MM.1S (cell line): Measurements from ENCODE around the gene CLEC9A.

ENCODE experiments used
- DNase-seq: peaks from one replicate; pipeline ENCODE4 v3.0.0-alpha.2; 2015
- H2AFZ ChIP-seq: fragments of 300-600 bp; sonication (generic); 2 replicates; pipeline ENCODE4 v1.6.0; 2016; ENCODE audit warnings: antibody characterized with exemption, low read length
- H3F3A ChIP-seq: fragments of 300-600 bp; sonication (generic); 2 replicates; pipeline ENCODE4 v1.6.1; 2016; ENCODE audit warnings: mild to moderate bottlenecking, antibody characterized with exemption, low read length, moderate library complexity, mixed read lengths; ENCODE audit not compliant: insufficient read depth
- H3K27ac ChIP-seq: fragments of 300-600 bp; sonication (generic); 2 replicates; pipeline ENCODE4 v1.5.1; 2016; ENCODE audit warnings: mild to moderate bottlenecking, low read length
- H3K27me3 ChIP-seq: fragments of 300-600 bp; sonication (generic); replicated peaks from 2 replicates; pipeline ENCODE4 v1.6.0; 2016; ENCODE audit warnings: low read length; ENCODE audit not compliant: insufficient read depth
- H3K36me3 ChIP-seq: fragments of 300-600 bp; sonication (generic); replicated peaks from 2 replicates; pipeline ENCODE4 v1.6.1; 2016; ENCODE audit warnings: mild to moderate bottlenecking, low read length, mixed read lengths; ENCODE audit not compliant: insufficient read depth
- H3K4me1 ChIP-seq: fragments of 300-600 bp; sonication (generic); 2 replicates; pipeline ENCODE4 v1.6.1; 2016; ENCODE audit warnings: low read length, mixed read lengths
- H3K4me2 ChIP-seq: fragments of 300-600 bp; sonication (generic); 2 replicates; pipeline ENCODE4 v1.6.0; 2016; ENCODE audit warnings: low read depth, low read length
- H3K4me3 ChIP-seq: fragments of 300-600 bp; sonication (generic); 2 replicates; pipeline ENCODE4 v1.5.1; 2016; ENCODE audit warnings: low read length, mixed read lengths
- H3K79me2 ChIP-seq: fragments of 300-600 bp; sonication (generic); 2 replicates; pipeline ENCODE4 v1.6.1; 2016; ENCODE audit warnings: mixed run types, low read length, mixed read lengths
- H3K9ac ChIP-seq: fragments of 300-600 bp; sonication (generic); 2 replicates; pipeline ENCODE4 v1.6.1; 2016; ENCODE audit warnings: low read length, mixed read lengths
- H3K9me2 ChIP-seq: fragments of 300-600 bp; sonication (generic); replicated peaks from 2 replicates; pipeline ENCODE4 v1.6.1; 2016; ENCODE audit warnings: mild to moderate bottlenecking, low read length, mixed read lengths; ENCODE audit not compliant: insufficient read depth
- H3K9me3 ChIP-seq: fragments of 300-600 bp; sonication (generic); replicated peaks from 2 replicates; pipeline ENCODE4 v1.6.1; 2016; ENCODE audit warnings: mild to moderate bottlenecking, low read length, mixed read lengths; ENCODE audit not compliant: insufficient read depth
- H4K20me1 ChIP-seq: fragments of 300-600 bp; sonication (generic); 2 replicates; pipeline ENCODE4 v1.6.1; 2016; ENCODE audit warnings: mild to moderate bottlenecking, low read length, moderate library complexity, mixed read lengths; ENCODE audit not compliant: insufficient read depth
- EZH2 ChIP-seq: fragments of 300-600 bp; sonication (generic); optimal IDR thresholded peaks from 2 replicates; pipeline ENCODE3; 2017; ENCODE audit warnings: low read depth, mild to moderate bottlenecking, antibody characterized with exemption, low read length, mixed read lengths
- EZH2phosphoT487 ChIP-seq: fragments of 300-600 bp; sonication (generic); IDR thresholded peaks from 2 replicates; pipeline ENCODE4 v1.6.1; 2018; ENCODE audit warnings: antibody characterized with exemption, low read length
- TF ChIP-seq, protein P1 (sequence below): fragments of 300-600 bp; sonication (generic); IDR thresholded peaks from 2 replicates; pipeline ENCODE4 v1.5.1; 2016; ENCODE audit warnings: antibody characterized with exemption, low read length, mixed read lengths

CLEC9A gene

GRCh38 chr12:10015450-10015849, 15.0 kb upstream of the CLEC9A start:
- Histone ChIP-seq H4K20me1 (no peaks in the 10 kb centered on the region), H3K36me3 (no peaks in the 10 kb centered on the region), H3F3A (no peaks in the 10 kb centered on the region)

DNA sequence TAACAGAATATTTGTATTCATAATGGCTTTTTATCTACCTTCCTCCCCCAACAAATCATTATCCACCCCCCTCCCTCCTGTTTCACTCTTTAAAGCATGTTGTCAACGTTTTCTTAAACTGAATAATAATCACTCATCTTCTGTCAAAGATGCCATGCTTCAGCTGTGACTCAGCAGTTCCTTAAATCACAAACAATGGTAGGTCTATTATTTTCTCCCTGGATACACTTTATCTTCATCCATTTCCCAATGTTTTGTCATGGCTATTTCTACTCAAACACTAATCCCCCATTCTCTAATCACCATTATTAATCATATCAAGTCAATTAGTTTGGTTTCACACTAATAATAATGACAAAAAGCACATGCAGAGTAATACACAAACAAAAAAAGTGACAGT, 13.6 kb upstream of the CLEC9A start:
- Histone ChIP-seq H3F3A (no peaks in the 10 kb centered on the region), H3K4me1 (no peaks in the 10 kb centered on the region), H3K27ac (no peak overlapping the region), H3K79me2 (no peaks in the 10 kb centered on the region), H3K4me3 (no peak overlapping the region), H3K36me3 (no peaks in the 10 kb centered on the region), H2AFZ (no peak overlapping the region), H3K9me2 (no peaks in the 10 kb centered on the region), H3K4me2 (no peak overlapping the region), H3K9ac (no peak overlapping the region), H3K9me3 (no peaks in the 10 kb centered on the region), H3K27me3 (no peaks in the 10 kb centered on the region), H4K20me1 (no peaks in the 10 kb centered on the region)
- no peak for TF ChIP-seq EZH2phosphoT487
- TF ChIP-seq, protein P1, sequence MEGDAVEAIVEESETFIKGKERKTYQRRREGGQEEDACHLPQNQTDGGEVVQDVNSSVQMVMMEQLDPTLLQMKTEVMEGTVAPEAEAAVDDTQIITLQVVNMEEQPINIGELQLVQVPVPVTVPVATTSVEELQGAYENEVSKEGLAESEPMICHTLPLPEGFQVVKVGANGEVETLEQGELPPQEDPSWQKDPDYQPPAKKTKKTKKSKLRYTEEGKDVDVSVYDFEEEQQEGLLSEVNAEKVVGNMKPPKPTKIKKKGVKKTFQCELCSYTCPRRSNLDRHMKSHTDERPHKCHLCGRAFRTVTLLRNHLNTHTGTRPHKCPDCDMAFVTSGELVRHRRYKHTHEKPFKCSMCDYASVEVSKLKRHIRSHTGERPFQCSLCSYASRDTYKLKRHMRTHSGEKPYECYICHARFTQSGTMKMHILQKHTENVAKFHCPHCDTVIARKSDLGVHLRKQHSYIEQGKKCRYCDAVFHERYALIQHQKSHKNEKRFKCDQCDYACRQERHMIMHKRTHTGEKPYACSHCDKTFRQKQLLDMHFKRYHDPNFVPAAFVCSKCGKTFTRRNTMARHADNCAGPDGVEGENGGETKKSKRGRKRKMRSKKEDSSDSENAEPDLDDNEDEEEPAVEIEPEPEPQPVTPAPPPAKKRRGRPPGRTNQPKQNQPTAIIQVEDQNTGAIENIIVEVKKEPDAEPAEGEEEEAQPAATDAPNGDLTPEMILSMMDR, result no peak
- TF ChIP-seq EZH2, result no peak
- no peak for DNase-seq

More at GRCh38 chr12:10015450-10015849, 15.0 kb upstream of the CLEC9A start:
- no peak overlapping the region for H3K9ac ChIP-seq
- no peaks in the 10 kb centered on the region for H3K79me2 ChIP-seq
- no peaks in the 10 kb centered on the region for H3K9me3 ChIP-seq
- no peak for TF ChIP-seq EZH2phosphoT487
- TF ChIP-seq, protein P1, result no peak
- no peak for TF ChIP-seq EZH2
- H3K4me3 ChIP-seq, result no peak overlapping the region
- H3K4me2 ChIP-seq, result no peak overlapping the region
- DNase-seq, result no peak
- H3K9me2 ChIP-seq, result no peaks in the 10 kb centered on the region
- H2AFZ ChIP-seq, result no peak overlapping the region
- no peak overlapping the region for H3K27ac ChIP-seq
- H3K4me1 ChIP-seq, result no peaks in the 10 kb centered on the region
- H3K27me3 ChIP-seq, result no peaks in the 10 kb centered on the region

DNA sequence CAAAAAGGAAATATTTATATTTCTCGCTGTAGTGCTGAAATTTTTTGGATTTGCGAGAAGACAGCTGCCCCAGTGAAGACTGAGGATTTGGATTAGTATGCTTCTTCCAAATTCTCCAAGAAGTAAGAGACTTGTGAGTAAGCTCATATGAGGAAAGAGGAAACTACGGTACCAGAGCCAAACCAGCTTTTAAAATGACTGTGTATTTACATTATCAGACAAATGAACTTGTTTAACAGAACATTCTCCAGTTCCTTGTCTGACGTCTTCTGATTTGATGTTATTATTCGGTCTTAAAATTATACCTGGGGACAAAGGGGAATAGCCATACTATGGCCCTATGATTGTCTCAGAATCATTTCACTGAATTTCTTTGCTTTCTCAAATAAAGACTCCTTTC, 12.1 kb upstream of the CLEC9A start:
- Histone ChIP-seq H4K20me1 (no peaks in the 10 kb centered on the region), H3K27me3 (no peaks in the 10 kb centered on the region), H3K9me3 (no peaks in the 10 kb centered on the region), H3K4me2 (no peak overlapping the region), H2AFZ (no peak overlapping the region), H3K4me3 (no peak overlapping the region), H3K36me3 (no peaks in the 10 kb centered on the region), H3K4me1 (no peaks in the 10 kb centered on the region), H3K79me2 (no peaks in the 10 kb centered on the region), H3K27ac (no peak overlapping the region), H3K9me2 (no peaks in the 10 kb centered on the region), H3K9ac (no peak overlapping the region), H3F3A (no peaks in the 10 kb centered on the region)
- no peak for TF ChIP-seq EZH2
- TF ChIP-seq, protein P1, result no peak
- TF ChIP-seq EZH2phosphoT487, result no peak
- no peak for DNase-seq
